ENCODE data around the gene PROC. TPM values are rescaled to one million over a fixed set of nuclear protein-coding genes. Genes with fewer than 3 reads are reported as not detected.

Gene PROC
- total RNA-seq, 4 donors from 2014 or later: not detected

GRCh38 chr2:127421871-127422558, 3.8 kb downstream of the PROC start:
- no peak overlapping the region for H3K27ac ChIP-seq (replicated peaks in 1 of 4)
- intact Hi-C loops (cut with DNase I): no loop called here
- WGBS: 71% methylated on average over 8 of the region's 16 CpGs
- no peaks in the 10 kb centered on the region for H3K36me3 ChIP-seq
- peaks cover 11 to 17% (median 14%) of the 10 kb centered on the region in 4 donors for H3K4me1 ChIP-seq
- no peak overlapping the region for H3K4me3 ChIP-seq
- peaks cover 7 to 97% (median 26%) of the 10 kb centered on the region in 4 donors for H3K27me3 ChIP-seq
- no peaks in the 10 kb centered on the region for H3K9me3 ChIP-seq
- TF ChIP-seq EP300 (IDR thresholded peaks at IDR 0.05) (no peak), POLR2A (IDR thresholded peaks at IDR 0.05; ENCODE audit: low read depth) (no peak), CTCF (IDR thresholded peaks at IDR 0.05) (no peak), POLR2AphosphoS5 (IDR thresholded peaks at IDR 0.05) (no peak)
- DNase-seq (ENCODE audit: extremely low spot score): no peak

GRCh38 chr2:127422559-127423477, 4.6 kb downstream of the PROC start:
- intact Hi-C loops (cut with DNase I): no loop called here
- H3K4me3 ChIP-seq: peak overlapping the region; percentile 25 to 43 (median 32)

GRCh38 chr2:127423478-127423843, 5.2 kb downstream of the PROC start:
- no peak for DNase-seq (ENCODE audit: extremely low spot score)
- intact Hi-C loops (cut with DNase I): no loop called here
- TF ChIP-seq CTCF (IDR thresholded peaks at IDR 0.05): no peak
- TF ChIP-seq POLR2A (IDR thresholded peaks at IDR 0.05; ENCODE audit: low read depth): no peak
- TF ChIP-seq POLR2AphosphoS5 (IDR thresholded peaks at IDR 0.05): no peak
- TF ChIP-seq EP300 (IDR thresholded peaks at IDR 0.05): no peak
- Histone ChIP-seq H3K4me3 (peak overlapping the region; percentile 25 to 43 (median 32)), H3K27me3 (peaks cover 7 to 98% (median 24%) of the 10 kb centered on the region in 4 donors), H3K27ac (replicated peaks in 1 of 4) (no peak overlapping the region), H3K36me3 (no peaks in the 10 kb centered on the region), H3K4me1 (peaks cover 11 to 17% (median 14%) of the 10 kb centered on the region in 4 donors), H3K9me3 (no peaks in the 10 kb centered on the region)
- 2% methylated on average over 16 of the region's 29 CpGs for WGBS

More at GRCh38 chr2:127422559-127423477, 4.6 kb downstream of the PROC start:
- H3K27me3 ChIP-seq: peaks cover 7 to 99% (median 24%) of the 10 kb centered on the region in 4 donors
- no peak overlapping the region for H3K27ac ChIP-seq (replicated peaks in 1 of 4)
- DNase-seq (ENCODE audit: extremely low spot score): no peak
- no peak for TF ChIP-seq EP300 (IDR thresholded peaks at IDR 0.05)
- TF ChIP-seq POLR2AphosphoS5 (IDR thresholded peaks at IDR 0.05): no peak
- no peak for TF ChIP-seq POLR2A (IDR thresholded peaks at IDR 0.05; ENCODE audit: low read depth)
- TF ChIP-seq CTCF (IDR thresholded peaks at IDR 0.05): no peak
- no CpG with 5 or more reads among the region's 73 CpGs for WGBS
- no peaks in the 10 kb centered on the region for H3K36me3 ChIP-seq
- peaks cover 11 to 17% (median 14%) of the 10 kb centered on the region in 4 donors for H3K4me1 ChIP-seq
- no peaks in the 10 kb centered on the region for H3K9me3 ChIP-seq

- TF ChIP-seq POLR2AphosphoS5 (IDR thresholded peaks at IDR 0.05) (no peak), EP300 (IDR thresholded peaks at IDR 0.05) (no peak), POLR2A (IDR thresholded peaks at IDR 0.05; ENCODE audit: low read depth) (no peak), CTCF (IDR thresholded peaks at IDR 0.05) (no peak)
- no peak for DNase-seq (ENCODE audit: extremely low spot score)
- Histone ChIP-seq H3K4me1 (peaks cover 11 to 17% (median 14%) of the 10 kb centered on the region in 4 donors), H3K27me3 (peaks cover 7 to 94% (median 24%) of the 10 kb centered on the region in 4 donors), H3K9me3 (no peaks in the 10 kb centered on the region), H3K36me3 (no peaks in the 10 kb centered on the region), H3K4me3 (peak overlapping the region in 3 of 4 donors; percentile 25 to 33 (median 32)), H3K27ac (replicated peaks in 1 of 4) (no peak overlapping the region)
- intact Hi-C loops (cut with DNase I): no loop called here
- WGBS: 58% methylated on average over 1 of the region's 1 CpG
These were observed 5.7 kb downstream of the PROC start for GRCh38 chr2:127423880-127424279.

Data from esophagus muscularis mucosa (tissue), 4 donors.